Sigmoid colon (tissue), 4 donors: Measurements from ENCODE around the gene XYLT1.

Experiments used
- EP300 ChIP-seq, 4 donors: sonication (generic); formaldehyde crosslinking; IDR thresholded peaks; one replicate each; pipeline ENCODE4 v1.6.1; 2017; ENCODE audit warnings: antibody characterized with exemption in 4 of 4
- POLR2A ChIP-seq, 2 donors: fragments of 450-650 bp; IDR thresholded peaks; one replicate each; pipeline ENCODE4 v1.6.1; 2016; ENCODE audit warnings: antibody characterized with exemption in 2 of 2, mild to moderate bottlenecking in 2 of 2, moderate library complexity in 2 of 2
- TF ChIP-seq, protein P1 (sequence below), 4 experiments: fragments of 450-650 bp in 3 of 4; fragments of 200-600 bp in 1 of 4; IDR thresholded peaks; one replicate each; pipeline ENCODE4 v1.5.1; 2016 to 2019; ENCODE audit warnings: antibody characterized with exemption in 4 of 4, mild to moderate bottlenecking in 3 of 4, moderate library complexity in 2 of 4

DNA sequence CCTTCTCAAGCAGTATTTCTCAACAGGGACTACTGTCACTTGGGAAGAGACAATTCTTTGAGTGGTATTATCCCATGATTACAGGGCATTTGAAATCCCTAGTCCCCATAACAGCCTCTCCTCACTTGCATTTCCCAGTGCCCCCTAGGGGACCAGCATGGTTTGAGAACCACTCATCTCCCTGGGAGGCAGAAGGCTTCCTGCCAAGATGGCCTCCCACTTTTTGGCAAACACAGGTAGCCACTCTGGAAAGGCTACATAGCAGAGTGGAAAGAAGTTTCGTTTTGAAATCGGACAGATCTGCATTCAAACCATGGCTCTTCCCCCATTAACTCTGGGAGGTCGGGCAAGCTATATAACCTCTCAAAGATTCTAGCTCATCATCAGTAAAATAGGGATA lies 256.8 kb downstream of the XYLT1 start:
- TF ChIP-seq, protein P1, sequence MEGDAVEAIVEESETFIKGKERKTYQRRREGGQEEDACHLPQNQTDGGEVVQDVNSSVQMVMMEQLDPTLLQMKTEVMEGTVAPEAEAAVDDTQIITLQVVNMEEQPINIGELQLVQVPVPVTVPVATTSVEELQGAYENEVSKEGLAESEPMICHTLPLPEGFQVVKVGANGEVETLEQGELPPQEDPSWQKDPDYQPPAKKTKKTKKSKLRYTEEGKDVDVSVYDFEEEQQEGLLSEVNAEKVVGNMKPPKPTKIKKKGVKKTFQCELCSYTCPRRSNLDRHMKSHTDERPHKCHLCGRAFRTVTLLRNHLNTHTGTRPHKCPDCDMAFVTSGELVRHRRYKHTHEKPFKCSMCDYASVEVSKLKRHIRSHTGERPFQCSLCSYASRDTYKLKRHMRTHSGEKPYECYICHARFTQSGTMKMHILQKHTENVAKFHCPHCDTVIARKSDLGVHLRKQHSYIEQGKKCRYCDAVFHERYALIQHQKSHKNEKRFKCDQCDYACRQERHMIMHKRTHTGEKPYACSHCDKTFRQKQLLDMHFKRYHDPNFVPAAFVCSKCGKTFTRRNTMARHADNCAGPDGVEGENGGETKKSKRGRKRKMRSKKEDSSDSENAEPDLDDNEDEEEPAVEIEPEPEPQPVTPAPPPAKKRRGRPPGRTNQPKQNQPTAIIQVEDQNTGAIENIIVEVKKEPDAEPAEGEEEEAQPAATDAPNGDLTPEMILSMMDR (IDR thresholded peaks at IDR 0.05) = no peak
- TF ChIP-seq POLR2A (IDR thresholded peaks at IDR 0.05) (no peak), EP300 (IDR thresholded peaks at IDR 0.05) (no peak)
